HCT116 (cell line): ENCODE results near the gene PADI2. TPM values are rescaled to one million over a fixed set of nuclear protein-coding genes. Genes with fewer than 3 reads are reported as not detected.

ENCODE experiments used
- ATAC-seq: fragments of 200-7000 bp; cut with Tn5 transposase; 2 replicates; pipeline ENCODE4 v1.9.1; 2020; ENCODE audit warnings: mild to moderate bottlenecking, moderate library complexity
- BruUV-seq: library from RNA; stranded (reverse); fragments of 400-500 nt; replicated peaks from 2 replicates; lab custom pipeline; 2021; lab: Mats Ljungman, UMichigan
- CTCF ChIA-PET: fragments of 300-600 bp; sonication (Branson Sonifier 250); formaldehyde crosslinking; loops from one replicate; lab custom pipeline; 2021; ENCODE audit warnings: antibody characterized with exemption; lab: Charles Lee
- POLR2A ChIA-PET: fragments of 300-600, 350-600 bp; sonication (Branson Sonifier 250); formaldehyde crosslinking; loops from one replicate; lab custom pipeline; 2021; ENCODE audit warnings: antibody characterized with exemption; lab: Charles Lee
- RAD21 ChIA-PET, 2 experiments: fragments of 300-600 bp; sonication (Branson Sonifier 250); formaldehyde crosslinking; loops; one replicate each; lab custom pipeline; 2023; ENCODE audit warnings: low total read pairs in 2 of 2; ENCODE audit not compliant: uncharacterized antibody in 2 of 2, unreplicated experiment in 2 of 2, low non-redundant PET in 1 of 2; lab: Charles Lee
- DNase-seq: peaks from one replicate; pipeline ENCODE4 v3.0.0-alpha.2; 2010; ENCODE audit warnings: low read depth, low spot score
- H2AFZ ChIP-seq: fragments of 200-600 bp; shearing (Covaris generic), sonication (generic); 2 replicates; pipeline ENCODE4 v1.6.1; 2017; ENCODE audit warnings: low read depth, mixed run types, mixed read lengths, antibody characterized with exemption, low read length; ENCODE audit not compliant: poor library complexity, severe bottlenecking
- H3K27ac ChIP-seq: 2 replicates; pipeline ENCODE4 v1.5.1; 2012; ENCODE audit warnings: low read depth, low read length
- H3K27me3 ChIP-seq: fragments of 200-600 bp; sonication (generic); 2 replicates; pipeline ENCODE4 v1.6.1; 2016; ENCODE audit warnings: mixed run types, low read length, mixed read lengths; ENCODE audit not compliant: insufficient read depth
- H3K36me3 ChIP-seq, 2 experiments: fragments of 200-500 bp in 1 of 2; fragments of 200-600 bp in 1 of 2; sonication (Bioruptor generic) in 1 of 2; sonication (generic) in 1 of 2; 2 replicates each; pipeline versions ENCODE4 v1.5.1 to v1.6.1; 2014 to 2016; ENCODE audit warnings: low read length in 2 of 2, inconsistent platforms in 1 of 2, mixed read lengths in 1 of 2, mixed run types in 1 of 2; ENCODE audit not compliant: insufficient read depth in 2 of 2, control insufficient read depth in 1 of 2
- H3K4me1 ChIP-seq, 2 experiments: fragments of 200-600 bp in 1 of 2; sonication (generic) in 1 of 2; 2 replicates each; pipeline versions ENCODE4 v1.5.1 to v1.6.1; 2012 to 2017; ENCODE audit warnings: low read length in 2 of 2, inconsistent platforms in 1 of 2, mild to moderate bottlenecking in 1 of 2, mixed read lengths in 1 of 2, mixed run types in 1 of 2, moderate library complexity in 1 of 2; ENCODE audit not compliant: insufficient read depth in 2 of 2, control insufficient read depth in 1 of 2
- H3K4me2 ChIP-seq: fragments of 200-600 bp; sonication (generic); 2 replicates; pipeline ENCODE4 v1.6.1; 2017; ENCODE audit warnings: mixed run types, low read length, mixed read lengths
- H3K4me3 ChIP-seq, 2 experiments: fragments of 200-600 bp in 1 of 2; sonication (generic) in 1 of 2; replicated peaks in 1 of 2; 2 replicates each; pipeline ENCODE4 v1.5.1; 2011 to 2016; ENCODE audit warnings: low read length in 2 of 2, control low read depth in 1 of 2, low read depth in 1 of 2, mild to moderate bottlenecking in 1 of 2, mixed read lengths in 1 of 2, mixed run types in 1 of 2
- H3K79me2 ChIP-seq: fragments of 200-600 bp; sonication (generic); 2 replicates; pipeline ENCODE4 v1.6.1; 2017; ENCODE audit warnings: mild to moderate bottlenecking, mixed run types, low read length, moderate library complexity, mixed read lengths; ENCODE audit not compliant: insufficient read depth
- H3K9ac ChIP-seq: fragments of 200-600 bp; sonication (generic); 2 replicates; pipeline ENCODE4 v1.6.1; 2016; ENCODE audit warnings: low read length, mixed read lengths
- H3K9me2 ChIP-seq: fragments of 200-600 bp; sonication (generic), shearing (Covaris generic); 2 replicates; pipeline ENCODE4 v1.6.1; 2017; ENCODE audit warnings: mixed run types, mild to moderate bottlenecking, moderate library complexity; ENCODE audit not compliant: insufficient read depth
- H3K9me3 ChIP-seq, 2 experiments: fragments of 200-500 bp in 1 of 2; fragments of 200-600 bp in 1 of 2; sonication (Bioruptor generic) in 1 of 2; sonication (generic) in 1 of 2; 2 replicates each; pipeline ENCODE4 v1.6.1; 2014 to 2017; ENCODE audit warnings: low read length in 2 of 2, mixed read lengths in 2 of 2, inconsistent platforms in 1 of 2, low read depth in 1 of 2, mild to moderate bottlenecking in 1 of 2, mixed run types in 1 of 2, moderate library complexity in 1 of 2; ENCODE audit not compliant: control insufficient read depth in 1 of 2, insufficient read depth in 1 of 2
- H4K20me1 ChIP-seq: fragments of 200-600 bp; sonication (generic), shearing (Covaris generic); 2 replicates; pipeline ENCODE4 v1.6.1; 2017; ENCODE audit warnings: mixed run types, mild to moderate bottlenecking, moderate library complexity; ENCODE audit not compliant: insufficient read depth
- CBX3 ChIP-seq: IDR thresholded peaks from 2 replicates; pipeline ENCODE4 v1.6.1; 2012; ENCODE audit warnings: low read depth
- CEBPB ChIP-seq: IDR thresholded peaks from 2 replicates; pipeline ENCODE4 v1.6.1; 2012; ENCODE audit warnings: low read depth
- EGR1 ChIP-seq: IDR thresholded peaks from 2 replicates; pipeline ENCODE4 v1.6.1; 2012; ENCODE audit warnings: low read depth
- ELF1 ChIP-seq: IDR thresholded peaks from 2 replicates; pipeline ENCODE4 v1.6.1; 2012; ENCODE audit warnings: low read depth, borderline replicate concordance
- EZH2phosphoT487 ChIP-seq: fragments of 200-600 bp; IDR thresholded peaks from 2 replicates; pipeline ENCODE4 v1.6.1; 2018; ENCODE audit warnings: antibody characterized with exemption, borderline replicate concordance
- JUND ChIP-seq: IDR thresholded peaks from 2 replicates; pipeline ENCODE4 v1.6.1; 2012
- SP1 ChIP-seq: IDR thresholded peaks from 2 replicates; pipeline ENCODE4 v1.6.1; 2012; ENCODE audit warnings: low read depth
- YY1 ChIP-seq: IDR thresholded peaks from 2 replicates; pipeline ENCODE4 v1.6.1; 2011; ENCODE audit warnings: low read length, low read depth, moderate library complexity, mild to moderate bottlenecking; ENCODE audit not compliant: insufficient replicate concordance; ENCODE audit errors: extremely low read depth
- ZFX ChIP-seq: fragments of 450-650 bp; IDR thresholded peaks from 2 replicates; pipeline ENCODE4 v1.6.1; 2017
- intact Hi-C: fragments of 100-400 bp; cut with micrococcal nuclease; formaldehyde crosslinking; loops from 2 replicates; pipeline ENCODE4 v1.10.0; 2022
- total RNA-seq: library from RNA; stranded (reverse); gene quantifications from one replicate; pipeline ENCODE4 v1.2.1, GENCODE V29; 2021; ENCODE audit not compliant: unreplicated experiment
- TF ChIP-seq, protein P1 (sequence below): IDR thresholded peaks from 2 replicates; pipeline ENCODE4 v1.6.1; 2012; ENCODE audit warnings: low read depth
- TF ChIP-seq, protein P2 (sequence below): IDR thresholded peaks from 2 replicates; pipeline ENCODE4 v1.6.1; 2012
- TF ChIP-seq, protein P3 (sequence below): IDR thresholded peaks from 2 replicates; pipeline ENCODE4 v1.6.1; 2012

The PADI2 gene
- total RNA-seq, 1 experiment from 2014 or later: 2.7 TPM

DNA sequence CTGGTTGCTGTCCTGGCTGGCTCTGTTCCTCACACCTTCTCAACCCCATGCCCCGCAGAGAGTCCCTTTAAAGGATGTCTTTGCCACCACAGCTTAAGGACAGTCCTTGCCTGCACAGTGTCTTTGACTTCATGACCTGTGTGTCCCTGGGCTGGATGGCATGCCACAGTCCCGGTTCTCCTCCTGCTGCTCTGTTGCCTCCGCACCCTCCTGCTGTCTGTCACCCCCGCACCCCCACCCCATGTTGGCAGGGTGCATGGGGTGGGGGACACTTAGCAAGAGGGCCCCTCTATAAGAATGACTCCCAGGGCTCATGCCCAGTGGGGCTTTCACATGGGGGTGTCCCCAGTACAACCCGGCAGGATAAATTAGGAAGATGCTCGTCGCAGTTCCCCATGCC lies 44.1 kb upstream of the PADI2 start:
- CTCF ChIA-PET: no interaction called here
- H3K4me1 ChIP-seq: peaks cover 4 to 13% of the 10 kb centered on the region in 2 experiments; a peak in 3 of 4 replicates
- POLR2A ChIA-PET: no interaction called here
- no peaks in the 10 kb centered on the region for H3K9me3 ChIP-seq
- DNase-seq: no peak
- RAD21 ChIA-PET: no interaction called here
- ATAC-seq: no peak
- H4K20me1 ChIP-seq: no peaks in the 10 kb centered on the region
- TF ChIP-seq, protein P1, sequence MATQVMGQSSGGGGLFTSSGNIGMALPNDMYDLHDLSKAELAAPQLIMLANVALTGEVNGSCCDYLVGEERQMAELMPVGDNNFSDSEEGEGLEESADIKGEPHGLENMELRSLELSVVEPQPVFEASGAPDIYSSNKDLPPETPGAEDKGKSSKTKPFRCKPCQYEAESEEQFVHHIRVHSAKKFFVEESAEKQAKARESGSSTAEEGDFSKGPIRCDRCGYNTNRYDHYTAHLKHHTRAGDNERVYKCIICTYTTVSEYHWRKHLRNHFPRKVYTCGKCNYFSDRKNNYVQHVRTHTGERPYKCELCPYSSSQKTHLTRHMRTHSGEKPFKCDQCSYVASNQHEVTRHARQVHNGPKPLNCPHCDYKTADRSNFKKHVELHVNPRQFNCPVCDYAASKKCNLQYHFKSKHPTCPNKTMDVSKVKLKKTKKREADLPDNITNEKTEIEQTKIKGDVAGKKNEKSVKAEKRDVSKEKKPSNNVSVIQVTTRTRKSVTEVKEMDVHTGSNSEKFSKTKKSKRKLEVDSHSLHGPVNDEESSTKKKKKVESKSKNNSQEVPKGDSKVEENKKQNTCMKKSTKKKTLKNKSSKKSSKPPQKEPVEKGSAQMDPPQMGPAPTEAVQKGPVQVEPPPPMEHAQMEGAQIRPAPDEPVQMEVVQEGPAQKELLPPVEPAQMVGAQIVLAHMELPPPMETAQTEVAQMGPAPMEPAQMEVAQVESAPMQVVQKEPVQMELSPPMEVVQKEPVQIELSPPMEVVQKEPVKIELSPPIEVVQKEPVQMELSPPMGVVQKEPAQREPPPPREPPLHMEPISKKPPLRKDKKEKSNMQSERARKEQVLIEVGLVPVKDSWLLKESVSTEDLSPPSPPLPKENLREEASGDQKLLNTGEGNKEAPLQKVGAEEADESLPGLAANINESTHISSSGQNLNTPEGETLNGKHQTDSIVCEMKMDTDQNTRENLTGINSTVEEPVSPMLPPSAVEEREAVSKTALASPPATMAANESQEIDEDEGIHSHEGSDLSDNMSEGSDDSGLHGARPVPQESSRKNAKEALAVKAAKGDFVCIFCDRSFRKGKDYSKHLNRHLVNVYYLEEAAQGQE: no peak
- TF ChIP-seq, protein P2, sequence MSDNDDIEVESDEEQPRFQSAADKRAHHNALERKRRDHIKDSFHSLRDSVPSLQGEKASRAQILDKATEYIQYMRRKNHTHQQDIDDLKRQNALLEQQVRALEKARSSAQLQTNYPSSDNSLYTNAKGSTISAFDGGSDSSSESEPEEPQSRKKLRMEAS: no peak
- TF ChIP-seq CEBPB (no peak), ELF1 (no peak), SP1 (no peak), CBX3 (no peak), EGR1 (no peak), EZH2phosphoT487 (no peak), ZFX (no peak), JUND (no peak), YY1 (no peak)
- TF ChIP-seq, protein P3, sequence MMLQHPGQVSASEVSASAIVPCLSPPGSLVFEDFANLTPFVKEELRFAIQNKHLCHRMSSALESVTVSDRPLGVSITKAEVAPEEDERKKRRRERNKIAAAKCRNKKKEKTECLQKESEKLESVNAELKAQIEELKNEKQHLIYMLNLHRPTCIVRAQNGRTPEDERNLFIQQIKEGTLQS: no peak
- H3K4me3 ChIP-seq: no peak overlapping the region
- H3K27me3 ChIP-seq: no peaks in the 10 kb centered on the region
- intact Hi-C loops: no loop called here
- no peak overlapping the region for H3K4me2 ChIP-seq
- H3K27ac ChIP-seq: no peak overlapping the region
- H2AFZ ChIP-seq: no peak overlapping the region
- H3K36me3 ChIP-seq: no peaks in the 10 kb centered on the region
- H3K9ac ChIP-seq: no peak overlapping the region
- BruUV-seq: no TSS peak
- no peaks in the 10 kb centered on the region for H3K79me2 ChIP-seq
- H3K9me2 ChIP-seq: no peaks in the 10 kb centered on the region
